Glomerular visceral epithelial cell (primary cell): Measurements from ENCODE around the gene CBX8.
A peak's percentile ranks its signal among the peaks of the same experiment; 100 is the strongest.

ENCODE experiments used
- DNase-seq: peaks from one replicate; pipeline ENCODE4 v3.0.0-alpha.2; 2016; ENCODE audit errors: extremely low spot score

Gene CBX8

DNA sequence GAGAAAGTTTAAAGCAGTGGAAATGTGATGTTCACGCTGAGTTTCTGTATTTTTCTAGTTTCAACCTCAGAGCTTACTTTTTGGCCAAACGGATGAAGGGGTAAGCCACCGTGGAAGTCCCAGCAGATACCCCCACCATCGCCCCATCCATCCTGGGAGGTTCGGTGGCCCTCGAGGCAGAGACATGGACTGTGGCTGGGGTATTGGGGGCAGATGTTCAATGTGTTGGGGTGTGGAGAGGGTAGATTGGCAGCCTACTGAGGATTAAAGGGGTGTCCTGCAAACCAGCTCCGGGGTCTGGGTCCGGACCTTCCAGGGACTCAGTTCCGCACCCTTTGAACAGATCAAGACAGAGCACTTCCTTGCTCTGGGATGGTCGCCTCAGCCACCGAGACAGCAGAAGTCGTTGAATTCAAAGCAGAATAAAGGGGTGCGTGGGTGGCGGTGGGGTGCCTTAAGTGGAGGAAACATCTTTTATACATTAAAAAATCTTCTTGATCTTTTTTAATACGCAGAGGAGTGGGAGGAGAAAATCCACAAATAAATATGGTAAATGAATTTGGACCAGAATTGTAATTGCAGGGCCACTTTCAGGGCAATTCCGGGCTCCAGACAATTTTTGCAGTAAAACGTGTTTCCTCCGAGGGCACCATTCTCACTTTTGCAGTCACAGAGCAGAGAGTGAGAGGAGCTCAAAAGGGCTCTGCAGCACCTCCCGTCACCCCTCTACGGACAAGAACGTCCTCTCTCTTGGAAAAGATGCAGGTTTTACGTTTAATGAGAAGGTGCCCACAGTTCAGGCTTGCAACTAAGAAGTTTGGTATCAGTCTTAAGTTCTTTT, 8.2 kb upstream of the CBX8 start:
- DNase-seq, result no peak

DNA sequence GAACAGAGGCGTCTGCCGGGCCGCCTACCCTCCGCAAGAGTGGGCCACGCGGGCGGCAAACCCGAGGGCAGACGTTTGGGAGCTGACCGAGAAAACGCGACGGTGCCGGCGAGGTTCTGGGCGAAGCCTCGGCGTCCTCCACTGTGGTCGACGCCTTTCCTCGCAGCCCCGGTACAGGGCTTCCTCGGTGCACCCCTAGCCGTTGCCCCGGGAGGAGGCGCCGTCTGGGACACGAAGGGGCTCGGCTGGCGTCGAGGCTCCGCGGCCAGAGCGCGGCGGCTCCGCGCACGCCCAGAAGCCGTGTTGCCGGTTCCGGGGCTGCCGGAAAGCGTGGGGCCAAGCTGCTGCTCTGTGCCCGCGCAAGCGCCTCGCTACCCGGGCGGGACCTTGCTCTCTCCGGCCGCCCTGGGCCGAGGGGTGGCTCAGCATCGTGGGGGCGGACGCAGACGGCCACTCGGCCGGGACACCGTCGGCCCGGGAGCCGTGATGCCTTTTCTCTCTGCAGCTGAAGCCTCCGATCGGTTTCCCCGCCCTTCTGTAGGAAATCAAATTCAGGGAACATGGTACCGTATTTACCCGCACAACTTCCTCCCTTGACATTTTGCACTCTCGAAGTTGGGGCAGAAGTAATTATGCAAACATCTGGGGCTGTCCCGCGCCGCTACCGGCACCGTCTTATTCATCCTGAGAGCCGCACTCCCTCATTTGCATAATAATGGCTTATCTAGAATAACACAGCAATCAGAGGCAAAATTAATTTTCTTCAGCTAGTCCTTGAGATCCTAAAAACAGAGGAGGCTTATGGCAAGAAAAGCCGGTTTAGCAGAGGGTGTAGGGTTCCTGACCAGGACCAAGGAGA, 7.3 kb upstream of the CBX8 start:
- DNase-seq, result peak; percentile 25

DNA sequence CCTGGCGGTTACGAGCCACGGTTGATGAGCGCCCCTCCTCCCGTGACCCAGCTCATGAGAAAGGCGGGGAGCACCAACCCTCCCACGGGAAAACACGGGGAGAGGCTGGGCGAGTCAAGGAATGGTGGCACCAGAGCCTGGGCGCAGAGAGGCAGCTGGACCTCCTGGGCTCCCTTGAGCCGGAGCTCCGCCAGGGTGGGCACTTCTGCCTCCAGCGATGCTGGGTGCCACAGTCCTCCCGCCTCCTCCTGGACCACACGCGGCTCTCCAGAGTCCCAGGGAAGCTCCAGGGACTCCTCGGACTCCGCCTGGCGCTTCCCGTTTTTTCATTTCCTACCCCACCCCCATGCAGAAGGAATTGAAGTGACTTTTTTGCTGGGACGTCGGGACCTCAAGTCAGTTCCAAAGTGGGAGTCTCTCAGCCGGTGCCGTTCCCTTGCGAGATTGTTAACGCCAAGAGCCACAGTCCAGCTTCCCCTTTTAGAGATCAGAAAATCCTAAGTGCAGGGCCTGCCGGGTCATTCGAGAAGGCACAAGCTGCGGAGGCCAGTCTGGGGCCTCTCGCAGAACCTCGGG, 6.6 kb upstream of the CBX8 start:
- no peak for DNase-seq

DNA sequence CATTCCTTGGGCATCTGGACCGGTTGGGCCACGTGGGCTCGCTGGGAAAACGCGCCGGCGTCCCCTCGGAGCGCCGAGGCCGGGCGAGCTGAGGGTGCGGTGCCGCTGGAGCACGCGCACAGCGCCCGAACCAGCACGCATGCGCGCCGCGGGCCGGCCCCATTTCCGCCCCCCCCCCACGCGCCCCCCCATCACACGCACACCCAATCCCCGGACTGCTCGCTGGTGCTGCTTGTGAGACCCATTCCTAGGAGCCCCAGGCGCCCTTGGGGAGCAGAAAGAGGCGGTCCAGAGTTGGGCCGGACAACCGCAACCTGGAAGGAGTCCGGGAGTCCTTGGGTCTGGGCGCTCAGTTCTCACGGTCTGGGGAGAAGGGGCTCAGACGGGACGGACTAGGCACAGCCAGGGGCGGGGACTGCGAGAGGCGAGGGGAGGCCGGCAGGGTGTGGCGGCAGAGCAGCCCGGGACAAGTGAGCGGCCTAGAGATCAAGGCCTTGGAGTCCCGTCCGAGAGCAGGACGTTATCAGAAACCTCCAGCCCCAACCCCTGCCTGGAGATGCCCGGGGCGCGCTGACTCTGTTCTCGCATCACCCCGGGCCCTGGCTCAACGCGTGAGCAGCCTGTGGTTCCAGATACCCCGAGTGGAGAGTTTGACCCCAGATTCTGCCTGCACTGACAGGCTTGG, 6.0 kb upstream of the CBX8 start:
- DNase-seq, result no peak

DNA sequence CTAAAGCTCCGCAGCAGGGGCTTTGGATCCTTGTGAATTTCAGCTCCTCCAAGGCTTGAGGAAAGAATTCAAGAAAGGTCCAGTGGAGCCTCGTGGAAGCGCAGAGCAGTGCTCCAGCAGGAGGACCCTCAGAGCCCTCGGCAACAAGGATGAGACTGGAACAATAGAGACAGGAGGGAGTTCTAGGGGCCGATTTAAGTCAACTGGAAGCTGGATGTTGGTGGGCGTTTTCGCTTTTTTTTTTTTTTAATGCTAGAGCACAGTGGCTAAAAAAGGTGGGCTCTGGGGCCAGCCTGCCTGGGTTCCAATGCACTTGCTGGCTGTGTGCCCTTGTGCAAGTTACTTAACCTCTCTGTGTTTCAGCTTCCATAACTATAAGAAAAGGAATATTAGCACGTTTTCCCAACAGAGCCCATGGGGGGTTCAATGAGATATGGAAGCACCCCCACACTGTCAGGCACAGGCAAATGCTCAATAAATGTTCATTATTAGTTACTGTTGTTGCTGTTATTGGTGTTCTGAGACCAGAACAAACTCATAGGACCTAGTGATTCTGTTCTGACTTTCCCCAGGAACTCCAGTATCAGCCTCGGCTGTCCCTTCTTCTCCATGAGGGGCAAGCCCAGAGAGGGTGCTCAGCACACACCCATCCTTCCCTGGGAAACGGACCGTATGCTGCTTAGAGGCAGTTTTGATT, 5.3 kb upstream of the CBX8 start:
- no peak for DNase-seq

DNA sequence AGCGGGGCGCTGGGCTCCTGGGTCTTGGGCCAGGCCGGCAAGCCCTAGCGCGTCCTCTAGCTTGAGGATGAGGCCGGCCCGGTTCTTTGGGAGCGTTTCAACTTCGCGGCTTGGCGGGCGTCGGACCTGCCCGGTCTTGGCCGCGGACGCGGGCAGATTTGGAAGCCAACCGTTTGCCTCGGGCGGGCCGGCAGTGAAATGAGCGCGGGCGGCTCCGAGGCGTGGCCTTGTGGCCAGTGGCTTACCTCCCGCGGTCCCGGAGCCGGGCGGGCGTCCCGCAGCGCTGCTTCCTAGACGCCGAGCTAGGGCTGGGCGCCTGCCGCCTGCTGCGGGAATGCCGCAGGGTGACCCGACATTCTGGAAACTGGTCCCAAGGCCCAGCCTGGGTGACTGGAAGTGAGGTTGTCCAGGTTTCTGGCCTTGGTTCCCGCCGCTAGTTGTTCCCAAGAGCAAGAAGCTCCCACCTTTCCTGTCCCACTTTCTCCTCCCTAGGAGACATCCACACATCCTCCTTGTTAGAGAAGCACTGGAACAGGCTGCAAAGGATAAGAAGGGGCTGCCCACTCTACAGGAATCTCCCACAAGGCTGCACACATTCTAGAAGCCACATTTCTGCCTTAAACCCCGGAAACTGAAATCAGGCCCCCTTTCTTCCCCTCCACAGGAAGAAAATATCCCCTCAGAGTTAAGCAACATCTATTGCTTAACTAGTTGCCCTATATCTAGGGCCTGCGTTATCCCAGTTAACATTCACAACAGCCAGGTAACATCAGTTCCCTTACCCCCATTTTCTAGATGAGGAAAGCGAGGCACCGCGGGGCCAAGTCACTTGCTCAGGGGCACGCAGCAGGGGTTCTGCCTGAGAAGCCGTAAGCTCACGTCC, 4.5 kb upstream of the CBX8 start:
- DNase-seq, result no peak

DNA sequence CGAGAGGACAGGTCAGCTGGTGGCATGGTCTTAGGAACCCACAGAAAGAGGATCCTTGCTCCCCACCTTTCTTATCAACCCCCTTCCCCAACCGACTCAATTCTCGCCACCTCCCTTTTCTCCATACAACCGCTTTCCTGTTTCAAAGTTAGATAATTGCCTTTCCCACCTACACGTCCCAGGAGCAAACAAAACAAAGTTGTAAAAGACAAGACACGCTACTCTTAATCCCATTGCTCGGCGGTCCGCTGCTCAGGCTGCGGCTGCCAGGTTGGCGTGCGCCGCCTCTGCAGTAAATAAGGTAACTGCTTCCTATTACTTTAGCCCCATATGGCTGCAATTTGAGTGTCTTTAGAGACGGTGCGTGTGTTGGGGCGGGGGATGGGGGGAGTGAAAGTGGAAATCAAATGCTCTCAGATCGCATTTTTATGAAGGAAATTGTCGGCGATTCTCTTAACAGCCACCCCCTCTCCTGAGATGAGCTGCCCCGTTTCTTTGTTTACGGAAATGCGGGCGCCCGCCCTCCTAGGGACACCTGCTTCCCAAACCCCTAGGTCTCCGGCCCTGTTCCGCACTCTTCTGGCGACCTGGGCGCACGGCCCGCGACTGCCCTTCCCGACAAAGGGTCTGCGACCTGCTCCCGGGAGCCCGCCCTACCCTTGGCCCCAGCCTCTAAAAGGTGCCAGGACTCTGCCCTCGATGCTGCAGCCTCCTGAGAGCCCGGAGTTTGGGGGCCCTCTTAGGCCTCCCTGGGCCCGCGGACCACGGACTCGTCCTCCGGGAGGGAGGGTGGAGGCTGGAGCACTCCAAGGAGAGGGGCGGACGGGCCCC, 3.7 kb upstream of the CBX8 start:
- peak; percentile 38 for DNase-seq

DNA sequence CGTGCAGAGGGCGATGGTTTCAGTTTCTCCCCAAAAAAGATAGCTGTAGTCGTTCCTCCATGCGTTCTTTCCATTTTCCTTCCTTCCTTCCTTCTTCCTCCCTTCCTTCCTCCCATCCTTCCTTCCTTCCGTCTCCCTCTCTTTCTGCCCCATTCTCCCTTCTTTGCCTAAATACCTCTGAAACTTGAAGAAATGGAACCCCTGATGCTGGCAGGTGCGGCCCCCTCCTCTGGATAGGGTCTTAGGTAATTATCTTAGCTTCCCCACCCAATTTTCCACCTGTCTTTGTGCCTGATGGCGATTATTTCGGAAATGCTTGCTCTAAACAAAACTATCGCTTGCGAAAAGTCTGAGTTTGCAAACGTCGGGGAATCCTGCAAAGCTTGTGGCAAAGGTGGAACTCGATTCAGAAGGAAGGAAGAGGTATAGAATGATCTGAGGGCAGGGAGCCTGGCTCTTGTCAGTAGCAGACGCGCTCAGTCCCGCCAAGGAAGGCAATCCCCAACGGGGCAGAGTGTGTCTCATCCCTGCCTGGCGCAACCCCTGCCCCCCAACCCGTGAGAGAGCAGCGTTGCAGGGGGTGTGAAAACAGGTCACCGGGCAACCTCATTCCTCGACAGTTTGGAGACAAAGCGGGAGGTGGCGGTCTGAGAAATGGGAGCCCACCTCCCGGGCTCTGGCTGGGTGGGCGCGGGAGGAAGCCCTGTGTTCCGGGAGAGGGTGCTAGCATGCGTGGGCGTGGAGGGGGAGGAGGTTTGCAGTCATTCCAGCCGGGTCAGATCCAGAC, 2.9 kb upstream of the CBX8 start:
- DNase-seq, result no peak

DNA sequence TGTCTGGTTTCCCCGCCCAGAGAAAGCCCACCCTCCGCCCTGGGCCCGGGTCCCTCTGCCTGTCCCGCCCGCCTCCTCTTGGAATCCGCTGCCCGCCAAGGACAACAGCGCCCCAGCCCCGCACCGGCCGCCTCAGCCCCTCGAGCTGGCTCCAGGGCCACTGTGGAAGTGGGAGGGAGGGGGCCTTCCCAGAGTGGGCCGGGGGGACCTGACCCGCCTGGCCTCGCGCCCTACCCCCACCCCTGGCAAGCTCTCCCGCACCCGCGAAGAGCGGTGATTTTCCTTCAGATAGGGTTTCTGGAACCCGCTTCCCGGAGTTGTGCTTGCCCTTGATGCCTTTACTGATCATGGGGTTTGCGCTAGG, 2.3 kb upstream of the CBX8 start:
- no peak for DNase-seq

DNA sequence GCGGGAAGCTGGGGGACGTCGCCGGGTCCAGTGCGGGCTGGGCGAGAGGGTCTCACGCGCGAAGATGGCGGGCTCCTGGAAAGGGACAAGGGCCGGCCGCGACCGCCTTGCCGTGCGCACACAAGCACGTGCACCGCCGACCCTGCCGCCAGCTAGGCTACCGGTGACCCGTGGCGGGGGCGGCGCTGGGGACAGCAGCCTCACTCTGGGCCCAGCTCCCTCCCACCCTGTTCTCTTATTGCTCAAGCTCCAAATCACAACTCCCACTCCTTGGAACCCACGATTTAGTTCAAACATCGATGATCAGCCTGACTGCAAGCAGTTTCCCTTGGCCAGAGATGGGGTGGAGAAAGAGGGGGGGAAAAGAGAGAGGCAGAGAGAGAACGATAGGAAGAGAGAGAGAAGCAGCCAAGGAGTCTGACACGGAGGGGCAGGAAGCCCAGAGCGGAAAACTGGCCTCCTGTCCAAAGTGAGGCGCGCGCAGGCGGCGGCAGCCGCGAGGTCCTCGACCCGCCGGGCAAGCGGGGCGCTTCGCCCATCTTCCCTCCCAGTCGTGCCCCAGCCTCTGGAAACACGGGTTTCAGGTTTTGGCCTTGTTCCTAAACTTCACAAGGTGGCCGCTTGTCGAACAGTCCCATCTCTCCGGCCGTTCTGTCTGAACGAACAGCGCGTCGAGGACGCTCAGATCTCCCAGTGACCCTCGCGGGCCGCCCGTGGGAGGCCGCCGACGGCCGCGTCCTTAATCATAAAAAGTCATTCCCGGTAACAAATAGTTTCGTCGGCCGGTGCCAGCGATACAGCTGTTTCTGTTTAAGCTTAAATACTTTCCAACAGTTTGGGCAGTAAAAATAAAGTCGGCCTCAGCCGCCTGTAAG, 1.7 kb upstream of the CBX8 start:
- DNase-seq, result no peak

DNA sequence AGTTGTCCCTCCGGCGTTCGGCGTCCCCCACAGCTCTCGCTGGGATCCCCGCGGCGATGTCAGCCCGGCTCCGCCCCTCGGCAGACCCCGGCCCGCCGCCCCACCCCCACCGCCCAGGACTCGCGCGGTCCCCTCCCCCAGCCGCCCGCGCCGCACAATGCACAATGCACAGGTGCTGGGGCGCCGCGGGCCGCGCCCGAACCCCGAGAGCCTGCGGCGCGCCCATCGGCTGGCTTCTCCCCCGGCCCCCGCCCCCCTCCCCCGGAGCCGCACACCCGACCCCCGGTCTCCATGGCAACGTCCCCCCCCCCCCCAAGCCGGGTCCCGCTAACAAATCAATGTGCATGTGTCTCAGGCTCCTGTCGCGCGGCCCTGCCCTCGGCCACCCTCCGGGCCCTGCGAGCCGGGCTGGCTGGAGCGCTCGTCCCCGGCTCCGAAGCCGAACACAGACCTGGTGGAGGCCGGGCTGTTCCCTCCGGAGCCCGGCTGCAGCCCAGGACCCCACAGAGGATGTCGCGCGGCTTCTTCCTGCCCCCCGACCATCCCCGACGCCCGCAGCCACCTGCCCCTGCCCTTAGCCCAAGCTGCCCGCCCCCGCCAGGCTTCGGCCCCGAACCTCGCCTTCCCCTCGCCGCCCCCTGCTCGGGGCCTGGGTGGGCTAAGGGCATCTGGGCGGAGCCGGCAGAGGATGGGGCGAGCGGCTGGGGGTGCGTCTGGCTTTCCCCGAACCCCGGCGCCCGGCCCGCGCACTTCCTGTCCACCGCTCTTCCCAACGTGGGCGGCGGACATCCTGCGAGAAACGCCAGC, 818 bp upstream of the CBX8 start:
- no peak for DNase-seq

DNA sequence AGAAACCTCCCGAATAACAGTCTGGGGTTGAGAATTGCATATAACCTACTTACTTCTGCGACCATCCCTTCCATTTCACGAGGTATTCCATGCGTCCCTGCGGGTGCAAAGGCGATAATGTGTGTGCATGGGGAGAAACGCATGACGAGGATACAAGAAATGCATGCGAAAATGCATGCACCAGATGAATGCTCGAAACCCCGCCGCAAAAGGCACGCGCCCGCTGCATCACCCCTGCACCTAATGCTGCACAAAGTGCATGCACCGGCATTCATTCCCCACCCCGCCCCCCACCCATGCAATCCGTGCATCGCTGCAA, 474 bp downstream of the CBX8 start:
- DNase-seq, result no peak

DNA sequence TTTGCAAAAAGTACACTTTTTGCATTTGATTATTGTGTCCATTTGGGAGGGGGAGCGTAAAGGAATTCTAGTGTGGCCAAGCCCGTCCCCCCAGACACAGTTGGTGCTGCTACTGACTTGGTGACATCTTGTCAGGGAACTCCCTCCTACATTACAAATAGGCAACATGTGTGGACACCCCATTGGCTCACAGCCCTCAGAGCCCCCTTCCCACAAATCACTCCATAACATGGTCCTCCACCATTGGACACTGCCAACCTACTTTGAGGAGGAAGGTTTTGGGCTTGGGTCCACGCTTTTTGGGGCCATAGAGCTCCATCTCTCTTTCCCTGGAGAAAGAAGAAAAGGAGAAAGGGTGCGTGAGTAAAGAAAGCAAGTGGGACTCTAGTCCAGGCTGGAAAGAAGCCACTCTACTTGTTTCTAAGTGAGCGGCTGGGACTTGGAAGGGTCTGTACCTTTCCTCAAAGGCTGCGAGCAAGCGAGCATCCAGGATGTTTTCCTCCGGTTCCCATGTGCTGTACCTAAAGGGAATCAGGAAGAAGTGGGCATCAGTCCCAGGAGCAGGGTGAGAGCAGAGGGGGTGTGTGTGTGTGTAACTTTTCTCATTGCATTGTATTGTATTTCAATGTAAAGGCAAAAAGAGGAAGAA, 958 bp downstream of the CBX8 start:
- DNase-seq, result no peak

DNA sequence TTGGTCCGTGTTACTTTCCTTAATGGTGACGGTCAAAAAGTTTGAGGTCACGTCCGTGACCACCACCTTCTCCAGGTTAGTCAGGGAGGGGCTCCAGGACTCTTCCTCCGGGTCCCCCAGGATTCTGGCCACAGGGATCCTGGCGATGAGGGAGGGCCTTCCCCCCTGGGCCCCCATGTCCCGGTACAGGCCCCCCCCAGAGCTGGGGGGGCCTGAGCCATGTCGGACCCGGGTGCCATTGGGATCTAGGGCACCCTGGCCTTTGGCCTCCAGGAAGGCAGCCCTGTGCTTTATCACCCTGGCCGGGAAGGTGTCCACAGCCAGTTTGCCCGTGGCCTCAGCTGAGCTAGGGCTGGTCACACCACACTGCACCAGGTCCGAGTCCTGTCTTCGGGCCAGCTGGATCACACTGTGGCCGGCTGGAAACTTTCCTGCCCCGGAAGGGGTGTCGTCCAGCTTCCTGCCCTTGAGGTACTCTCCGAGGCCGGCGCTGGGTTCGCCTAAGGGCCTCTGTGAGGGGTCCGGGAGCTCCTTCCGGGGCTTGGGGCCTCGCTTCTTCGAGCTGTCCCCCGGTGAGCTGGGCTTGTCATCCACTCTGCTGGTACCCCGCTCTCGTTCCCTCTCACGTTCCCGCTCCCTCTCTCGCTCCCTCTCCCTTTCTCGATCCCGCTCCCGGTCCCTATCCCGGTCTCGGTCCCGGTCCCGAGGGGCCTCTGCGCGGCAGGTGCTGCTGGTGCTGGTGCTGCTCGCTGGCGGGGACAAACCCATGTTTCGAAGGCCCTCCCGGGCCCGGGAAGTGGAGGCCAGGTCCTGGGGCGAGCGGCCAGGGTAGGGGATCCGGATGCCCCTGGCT, 2.0 kb downstream of the CBX8 start:
- no peak for DNase-seq

DNA sequence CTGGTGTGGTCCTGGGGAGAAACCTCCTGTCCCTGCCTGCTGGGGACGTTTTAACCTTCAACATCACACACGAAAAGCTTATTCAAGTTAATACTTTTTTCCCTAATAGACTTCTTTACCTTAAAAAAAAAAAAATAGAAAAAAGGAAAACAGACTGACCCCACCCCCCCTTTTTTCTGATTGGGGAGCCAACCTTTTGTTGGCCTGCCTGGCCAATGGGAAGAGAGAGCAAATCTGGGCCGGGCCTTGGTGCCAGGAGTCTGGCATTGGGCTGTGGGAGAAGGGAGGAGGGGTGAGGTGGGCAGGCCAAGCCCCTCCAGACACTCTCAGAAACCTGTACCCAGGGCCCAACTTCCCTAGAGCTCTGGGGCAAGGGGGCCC, 3.0 kb downstream of the CBX8 start:
- no peak for DNase-seq
